Measurements from ENCODE around the gene SON.
"Not testable (repeated sequence)": the region's sequence is repeated elsewhere in the genome, so short reads cannot be mapped to it uniquely, and the experiment has no call there.

Gene SON

GRCh38 chr21:33542640-33543504, at the start of gene SON:
Gene SON (plus strand): TSS chr21:33543038. CDS start chr21:33543093, 55 bp downstream.
- peak; percentile 99 for DNase-seq

DNA sequence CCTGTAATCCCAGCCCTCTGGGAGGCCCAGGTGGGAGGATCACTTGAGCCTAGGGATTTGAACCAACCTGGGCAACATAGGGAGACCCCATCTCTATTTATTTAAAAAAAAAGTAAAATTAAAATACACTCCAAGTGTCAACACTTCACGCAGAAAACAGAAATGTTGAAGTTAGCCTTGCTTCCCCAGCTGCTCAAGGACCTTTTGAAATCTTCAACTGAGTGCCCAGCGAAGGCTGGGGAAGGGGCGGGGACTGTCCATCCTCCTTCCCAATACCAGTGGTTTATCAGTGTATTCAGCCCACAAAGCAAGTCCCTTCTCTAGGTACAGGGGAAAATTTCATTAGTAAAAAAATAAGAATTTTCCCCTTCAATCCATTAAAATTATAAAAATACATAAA, 49.1 kb upstream of the SON start:
- DNase-seq, result no peak

GRCh38 chr21:33495743-33496142, 47.1 kb upstream of the SON start:
- DNase-seq, result no peak

DNA sequence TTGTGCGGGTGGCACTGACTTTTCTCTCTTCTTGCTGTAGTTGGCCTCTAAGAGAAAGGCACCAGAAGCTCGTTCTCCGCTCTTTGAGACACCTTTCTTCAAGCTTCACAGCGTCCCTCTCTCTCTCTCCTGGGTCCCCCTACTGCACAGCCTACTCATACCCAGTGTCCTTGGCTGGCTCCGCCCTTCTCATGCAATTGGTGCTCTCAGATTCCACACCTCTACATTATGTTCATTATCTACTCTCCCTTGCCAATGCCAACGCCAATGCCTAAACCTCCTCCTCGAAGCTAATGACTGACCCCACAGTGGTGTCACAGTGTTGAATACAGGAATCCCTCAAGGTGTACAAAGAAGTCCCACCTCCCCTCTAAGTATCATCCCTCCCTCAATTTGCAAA, 46.5 kb upstream of the SON start:
- no peak for DNase-seq

DNA sequence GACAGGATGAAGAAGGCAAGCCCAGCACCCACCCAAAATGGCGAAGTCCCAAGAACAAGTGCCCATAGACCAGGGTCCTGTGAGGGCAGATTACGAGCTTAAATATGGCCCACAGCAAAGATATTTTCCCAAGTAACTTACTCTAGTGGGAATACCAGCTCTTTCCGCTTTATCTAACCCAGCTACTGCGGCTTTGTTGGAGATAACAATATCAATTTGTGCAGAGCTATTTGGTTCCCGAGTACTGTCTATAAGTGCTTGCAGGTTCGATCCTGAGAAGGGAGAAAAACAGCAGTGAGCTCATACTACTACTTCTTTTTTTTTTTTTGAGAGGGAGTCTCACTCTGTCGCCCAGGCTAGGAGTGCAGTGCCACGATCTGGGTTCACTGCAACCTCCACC, 37.0 kb upstream of the SON start:
- DNase-seq, result no peak

- DNase-seq, result not testable (repeated sequence)
Observed at GRCh38 chr21:33507003-33507402, 35.8 kb upstream of the SON start.

GRCh38 chr21:33510826-33511225, 32.0 kb upstream of the SON start:
- DNase-seq, result no peak

- DNase-seq, result no peak
Observed at GRCh38 chr21:33511639-33512038, 31.2 kb upstream of the SON start.

GRCh38 chr21:33512481-33512880, 30.4 kb upstream of the SON start:
- DNase-seq, result no peak

- DNase-seq, result no peak
Observed at GRCh38 chr21:33514229-33514628, 28.6 kb upstream of the SON start.

GRCh38 chr21:33518899-33519298, 23.9 kb upstream of the SON start:
- DNase-seq, result no peak

DNA sequence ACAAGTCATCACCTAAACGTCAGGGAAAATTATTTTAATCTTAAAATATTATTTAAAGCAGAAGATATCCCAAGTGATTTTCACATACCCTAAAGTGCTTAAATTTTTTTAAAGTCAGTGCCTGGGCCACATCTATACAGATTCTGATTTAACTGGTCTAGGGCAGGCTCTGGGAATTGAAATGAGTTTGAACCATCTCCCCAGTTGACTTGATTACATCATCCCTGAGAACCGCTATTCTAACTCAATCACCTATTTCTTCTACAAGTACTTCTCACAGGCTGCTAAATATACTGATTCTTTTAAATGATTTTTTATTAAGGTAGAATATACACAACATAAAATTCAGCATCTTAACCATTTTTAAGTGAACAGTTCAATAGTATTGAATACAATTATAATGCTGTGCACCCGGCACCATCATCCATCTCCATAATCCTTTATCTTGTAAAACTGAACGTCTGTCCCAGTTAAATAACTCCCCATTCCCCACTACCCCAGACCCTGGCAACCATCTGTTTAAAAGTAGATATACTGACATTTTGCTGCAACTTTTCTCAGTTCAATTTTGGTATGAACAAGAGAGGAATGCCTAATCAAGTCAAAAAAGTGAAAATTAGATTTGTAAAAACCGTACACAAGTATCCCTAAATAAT, 20.4 kb upstream of the SON start:
- no peak for DNase-seq

DNA sequence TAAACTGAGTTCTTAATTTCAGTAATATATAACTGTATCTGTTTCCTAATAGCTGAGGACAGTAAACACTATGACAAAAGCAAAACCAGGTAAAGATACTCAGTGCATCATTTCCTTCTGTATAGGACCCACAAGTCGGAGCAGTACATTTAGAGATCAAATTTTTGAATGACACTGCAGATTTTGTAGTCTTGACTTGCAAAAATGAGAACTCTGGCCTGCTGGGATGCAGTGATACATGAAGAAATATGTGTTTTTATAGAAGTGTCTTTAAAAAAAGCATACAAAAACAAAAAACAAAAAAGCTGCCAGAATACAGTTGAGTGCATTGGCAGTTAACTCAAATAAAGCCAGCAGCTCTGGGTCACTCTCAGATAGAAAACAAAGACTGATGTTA, 19.9 kb upstream of the SON start:
- no peak for DNase-seq

DNA sequence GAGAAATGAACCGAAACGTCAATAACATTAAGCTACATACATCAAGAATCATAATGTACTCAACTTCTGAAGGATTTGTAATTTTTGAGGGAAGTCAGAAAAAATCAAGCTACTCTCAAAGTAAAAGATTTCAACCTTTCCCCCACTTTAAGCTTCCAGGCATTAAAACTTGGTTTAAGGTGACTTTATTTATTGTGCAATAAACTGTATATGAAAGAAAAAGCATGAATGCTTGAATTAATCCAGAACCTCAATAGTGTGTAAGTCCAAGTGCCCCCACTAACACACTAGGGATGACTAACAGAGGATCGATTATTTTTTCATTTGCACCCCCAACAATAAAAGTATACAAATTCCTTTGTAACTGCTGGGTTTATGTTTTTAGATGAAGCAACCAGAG, 11.8 kb upstream of the SON start:
- no peak for DNase-seq

DNA sequence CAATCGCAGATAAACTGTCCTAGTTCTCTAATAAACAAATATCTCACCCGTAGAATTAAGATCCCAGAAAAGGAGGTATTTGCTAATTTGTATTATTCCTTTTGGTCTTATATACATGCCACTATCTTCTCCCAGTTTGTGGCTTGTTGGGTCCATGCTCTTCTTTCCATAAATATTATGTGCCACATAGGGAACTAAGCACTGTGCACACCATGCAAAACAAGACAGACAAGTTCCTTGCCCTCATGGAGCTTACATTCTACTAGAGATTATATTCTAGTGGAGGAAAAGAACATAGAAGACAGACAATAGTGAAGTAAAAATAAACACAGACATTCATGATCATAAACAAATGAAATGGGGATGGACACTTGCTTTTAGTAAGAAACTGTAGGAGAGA, 5.6 kb upstream of the SON start:
- no peak for DNase-seq

GRCh38 chr21:33539616-33540015, 3.2 kb upstream of the SON start:
- no peak for DNase-seq

- peak; percentile 13 for DNase-seq
Observed at GRCh38 chr21:33540711-33541104, 2.1 kb upstream of the SON start.

DNA sequence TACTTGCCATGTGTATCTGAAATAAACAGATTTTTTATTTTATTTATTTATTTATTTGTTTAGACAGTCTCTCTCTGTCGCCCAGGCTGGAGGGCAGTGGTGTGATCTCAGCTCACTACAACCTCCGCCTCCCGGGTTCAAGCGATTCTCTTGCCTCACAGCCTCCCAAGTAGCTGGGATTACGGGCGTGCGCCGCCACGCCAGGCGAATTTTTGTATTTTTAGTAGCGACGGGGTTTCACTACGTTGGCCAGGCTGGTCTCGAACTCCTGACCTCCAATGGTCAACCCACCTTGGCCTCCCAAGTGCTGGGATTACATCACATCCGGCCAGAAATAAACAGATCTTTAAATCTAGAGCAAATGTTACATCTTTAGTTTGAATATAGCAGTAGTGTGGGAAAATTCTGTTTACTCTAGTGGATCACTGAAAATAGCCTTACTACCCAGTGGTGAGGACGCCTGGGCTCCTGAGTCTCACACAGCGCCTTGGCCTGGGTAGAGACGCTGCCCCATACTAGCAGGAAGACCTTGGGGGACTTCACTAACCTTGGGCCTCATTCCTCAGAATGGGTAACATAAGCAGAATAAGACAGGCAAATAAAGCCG, 1.6 kb upstream of the SON start:
- peak; percentile 47 for DNase-seq

- DNase-seq, result peak; percentile 90
Observed at GRCh38 chr21:33541756-33542639, 840 bp upstream of the SON start, which contains the start of gene GART. Gene GART (minus strand): TSS chr21:33542117. CDS start chr21:33539315, 2,802 bp downstream.

DNA sequence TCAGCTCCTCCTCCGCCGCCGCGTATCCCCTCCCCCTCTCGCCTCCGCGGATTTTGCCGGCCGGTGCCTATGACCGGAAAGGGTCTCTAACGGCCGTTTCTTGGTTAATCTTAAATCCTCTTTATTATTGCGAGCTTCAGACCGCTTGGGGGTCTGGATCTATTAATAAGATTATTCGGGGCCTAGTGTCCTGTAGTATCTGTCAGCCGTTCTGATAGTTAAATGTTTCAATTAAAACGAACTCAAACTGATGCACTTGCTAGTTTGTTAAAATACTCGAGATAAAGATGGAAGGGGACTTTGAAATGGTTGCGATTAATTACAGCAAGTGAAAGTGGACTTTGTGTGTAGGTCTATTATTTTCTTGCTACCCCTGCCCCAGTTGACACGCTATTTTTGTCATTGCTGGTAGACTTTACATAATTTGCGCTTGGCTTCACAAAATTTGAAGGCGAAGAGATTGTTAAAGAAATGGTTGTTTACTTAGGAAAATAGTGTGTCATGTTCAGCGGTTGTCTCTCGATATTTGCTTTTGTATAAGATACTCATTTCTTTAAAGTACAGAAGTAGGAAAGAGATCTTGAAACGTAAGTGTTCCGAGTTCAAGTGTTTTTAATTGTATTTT, 779 bp downstream of the SON start:
- DNase-seq, result peak; percentile 20

DNA sequence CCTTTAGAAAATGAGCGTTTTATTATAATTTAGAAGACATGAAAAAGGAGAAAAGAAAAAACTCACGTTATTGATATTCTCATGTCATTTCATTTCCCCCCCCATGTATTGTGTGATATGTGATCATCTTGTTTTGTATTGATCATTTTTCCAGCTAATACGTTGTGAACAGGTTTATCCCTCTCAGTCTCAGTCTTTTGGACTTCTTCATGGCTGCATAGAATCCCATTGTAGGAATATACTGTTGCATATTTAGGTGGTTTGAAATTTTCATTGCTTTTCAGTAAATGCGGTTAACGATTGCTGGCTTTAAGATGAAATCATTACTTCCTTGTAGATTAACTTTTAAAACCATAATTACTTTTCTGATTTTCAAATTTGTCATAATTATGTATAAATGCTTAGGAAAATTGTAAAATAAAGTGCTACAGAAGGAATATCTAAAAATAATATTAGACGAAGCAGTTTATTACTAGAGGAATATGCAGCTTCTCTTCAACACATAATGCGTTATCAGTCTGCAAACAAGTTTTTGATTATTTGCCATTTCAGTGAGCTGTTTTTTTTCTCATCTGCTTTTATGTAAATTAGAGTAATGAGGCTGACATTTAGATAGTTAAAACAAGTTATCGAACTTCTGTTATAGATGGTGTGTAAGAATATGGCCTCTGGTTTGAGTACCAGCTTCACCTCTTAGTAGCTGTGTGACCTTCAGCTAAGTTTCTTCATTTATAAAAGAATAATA, 1.8 kb downstream of the SON start:
- no peak for DNase-seq

DNA sequence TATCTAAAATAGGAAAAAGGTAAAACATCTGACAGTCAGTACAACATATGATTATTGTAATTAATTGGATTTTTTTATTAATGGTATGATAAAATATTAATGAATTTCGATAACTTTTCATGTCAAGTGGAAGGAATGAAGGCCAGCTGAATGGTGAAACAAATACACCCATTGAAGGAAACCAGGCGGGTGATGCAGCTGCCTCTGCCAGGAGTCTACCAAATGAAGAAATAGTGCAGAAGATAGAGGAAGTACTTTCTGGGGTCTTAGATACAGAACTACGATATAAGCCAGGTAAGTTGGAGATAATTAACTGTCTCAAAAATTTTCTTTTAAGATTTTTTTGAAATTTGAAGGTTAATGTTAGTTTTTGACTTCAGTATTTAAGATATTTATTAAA, 3.2 kb downstream of the SON start:
- DNase-seq, result no peak
